SK-N-SH treated with all-trans-retinoic acid at 6 μM for 48 hours (cell line): ENCODE data around the gene KLHL18.

Experiments
- CREB5 ChIP-seq: fragments of 250-450 bp; sonication (Bioruptor Pico); IDR thresholded peaks from 2 replicates; pipeline ENCODE4 v1.5.1; 2020; ENCODE audit warnings: low read depth, mild to moderate bottlenecking, moderate library complexity
- GLIS3 ChIP-seq: fragments of 250-450 bp; sonication (Bioruptor Pico); IDR thresholded peaks from 2 replicates; pipeline ENCODE4 v1.5.0; 2020; ENCODE audit warnings: mild to moderate bottlenecking, moderate library complexity
- RARB ChIP-seq: fragments of 250-450 bp; sonication (Bioruptor Pico); IDR thresholded peaks from 2 replicates; pipeline ENCODE4 v1.8.0; 2021; ENCODE audit warnings: mild to moderate bottlenecking, moderate library complexity
- TCF4 ChIP-seq: fragments of 250-450 bp; sonication (Bioruptor Pico); IDR thresholded peaks from 2 replicates; pipeline ENCODE4 v1.8.0; 2021; ENCODE audit warnings: mild to moderate bottlenecking, moderate library complexity, borderline replicate concordance
- TOX ChIP-seq: fragments of 250-450 bp; sonication (Bioruptor Pico); IDR thresholded peaks from 2 replicates; pipeline ENCODE4 v1.8.0; 2021; ENCODE audit warnings: mild to moderate bottlenecking, moderate library complexity, borderline replicate concordance
- ZFP3 ChIP-seq: fragments of 250-450 bp; sonication (Bioruptor Pico); IDR thresholded peaks from 2 replicates; pipeline ENCODE4 v1.5.0; 2020; ENCODE audit warnings: mild to moderate bottlenecking, moderate library complexity
- ZFP30 ChIP-seq: fragments of 450-650 bp; formaldehyde crosslinking; IDR thresholded peaks from 2 replicates; pipeline ENCODE4 v1.5.0; 2022; ENCODE audit warnings: mild to moderate bottlenecking, moderate library complexity
- ZNF70 ChIP-seq: fragments of 450-650 bp; formaldehyde crosslinking; IDR thresholded peaks from 2 replicates; pipeline ENCODE4 v1.5.0; 2020; ENCODE audit warnings: mild to moderate bottlenecking, moderate library complexity
- TF ChIP-seq, protein P1 (sequence below): fragments of 250-450 bp; sonication (Bioruptor Pico); IDR thresholded peaks from 2 replicates; pipeline ENCODE4 v1.8.0; 2020; ENCODE audit warnings: mild to moderate bottlenecking, moderate library complexity, borderline replicate concordance
- TF ChIP-seq, protein P2 (sequence below): fragments of 250-450 bp; sonication (Bioruptor Pico); IDR thresholded peaks from 2 replicates; pipeline ENCODE4 v1.8.0; 2021; ENCODE audit warnings: low read depth, mild to moderate bottlenecking, moderate library complexity, borderline replicate concordance
- TF ChIP-seq, protein P3 (sequence below): fragments of 250-450 bp; sonication (Bioruptor Pico); IDR thresholded peaks from 2 replicates; pipeline ENCODE4 v1.5.0; 2020; ENCODE audit warnings: mild to moderate bottlenecking, moderate library complexity

- TF ChIP-seq, protein P1, sequence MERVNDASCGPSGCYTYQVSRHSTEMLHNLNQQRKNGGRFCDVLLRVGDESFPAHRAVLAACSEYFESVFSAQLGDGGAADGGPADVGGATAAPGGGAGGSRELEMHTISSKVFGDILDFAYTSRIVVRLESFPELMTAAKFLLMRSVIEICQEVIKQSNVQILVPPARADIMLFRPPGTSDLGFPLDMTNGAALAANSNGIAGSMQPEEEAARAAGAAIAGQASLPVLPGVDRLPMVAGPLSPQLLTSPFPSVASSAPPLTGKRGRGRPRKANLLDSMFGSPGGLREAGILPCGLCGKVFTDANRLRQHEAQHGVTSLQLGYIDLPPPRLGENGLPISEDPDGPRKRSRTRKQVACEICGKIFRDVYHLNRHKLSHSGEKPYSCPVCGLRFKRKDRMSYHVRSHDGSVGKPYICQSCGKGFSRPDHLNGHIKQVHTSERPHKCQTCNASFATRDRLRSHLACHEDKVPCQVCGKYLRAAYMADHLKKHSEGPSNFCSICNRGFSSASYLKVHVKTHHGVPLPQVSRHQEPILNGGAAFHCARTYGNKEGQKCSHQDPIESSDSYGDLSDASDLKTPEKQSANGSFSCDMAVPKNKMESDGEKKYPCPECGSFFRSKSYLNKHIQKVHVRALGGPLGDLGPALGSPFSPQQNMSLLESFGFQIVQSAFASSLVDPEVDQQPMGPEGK: no peak
- TF ChIP-seq ZFP3 (CRISPR knock-in tag): no peak
- no peak for TF ChIP-seq TOX (CRISPR knock-in tag)
- TF ChIP-seq, protein P2, sequence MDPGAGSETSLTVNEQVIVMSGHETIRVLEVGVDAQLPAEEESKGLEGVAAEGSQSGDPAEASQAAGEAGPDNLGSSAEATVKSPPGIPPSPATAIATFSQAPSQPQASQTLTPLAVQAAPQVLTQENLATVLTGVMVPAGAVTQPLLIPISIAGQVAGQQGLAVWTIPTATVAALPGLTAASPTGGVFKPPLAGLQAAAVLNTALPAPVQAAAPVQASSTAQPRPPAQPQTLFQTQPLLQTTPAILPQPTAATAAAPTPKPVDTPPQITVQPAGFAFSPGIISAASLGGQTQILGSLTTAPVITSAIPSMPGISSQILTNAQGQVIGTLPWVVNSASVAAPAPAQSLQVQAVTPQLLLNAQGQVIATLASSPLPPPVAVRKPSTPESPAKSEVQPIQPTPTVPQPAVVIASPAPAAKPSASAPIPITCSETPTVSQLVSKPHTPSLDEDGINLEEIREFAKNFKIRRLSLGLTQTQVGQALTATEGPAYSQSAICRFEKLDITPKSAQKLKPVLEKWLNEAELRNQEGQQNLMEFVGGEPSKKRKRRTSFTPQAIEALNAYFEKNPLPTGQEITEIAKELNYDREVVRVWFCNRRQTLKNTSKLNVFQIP (CRISPR knock-in tag): no peak
- no peak for TF ChIP-seq ZFP30 (CRISPR knock-in tag)
- TF ChIP-seq ZNF70: no peak
- TF ChIP-seq, protein P3, sequence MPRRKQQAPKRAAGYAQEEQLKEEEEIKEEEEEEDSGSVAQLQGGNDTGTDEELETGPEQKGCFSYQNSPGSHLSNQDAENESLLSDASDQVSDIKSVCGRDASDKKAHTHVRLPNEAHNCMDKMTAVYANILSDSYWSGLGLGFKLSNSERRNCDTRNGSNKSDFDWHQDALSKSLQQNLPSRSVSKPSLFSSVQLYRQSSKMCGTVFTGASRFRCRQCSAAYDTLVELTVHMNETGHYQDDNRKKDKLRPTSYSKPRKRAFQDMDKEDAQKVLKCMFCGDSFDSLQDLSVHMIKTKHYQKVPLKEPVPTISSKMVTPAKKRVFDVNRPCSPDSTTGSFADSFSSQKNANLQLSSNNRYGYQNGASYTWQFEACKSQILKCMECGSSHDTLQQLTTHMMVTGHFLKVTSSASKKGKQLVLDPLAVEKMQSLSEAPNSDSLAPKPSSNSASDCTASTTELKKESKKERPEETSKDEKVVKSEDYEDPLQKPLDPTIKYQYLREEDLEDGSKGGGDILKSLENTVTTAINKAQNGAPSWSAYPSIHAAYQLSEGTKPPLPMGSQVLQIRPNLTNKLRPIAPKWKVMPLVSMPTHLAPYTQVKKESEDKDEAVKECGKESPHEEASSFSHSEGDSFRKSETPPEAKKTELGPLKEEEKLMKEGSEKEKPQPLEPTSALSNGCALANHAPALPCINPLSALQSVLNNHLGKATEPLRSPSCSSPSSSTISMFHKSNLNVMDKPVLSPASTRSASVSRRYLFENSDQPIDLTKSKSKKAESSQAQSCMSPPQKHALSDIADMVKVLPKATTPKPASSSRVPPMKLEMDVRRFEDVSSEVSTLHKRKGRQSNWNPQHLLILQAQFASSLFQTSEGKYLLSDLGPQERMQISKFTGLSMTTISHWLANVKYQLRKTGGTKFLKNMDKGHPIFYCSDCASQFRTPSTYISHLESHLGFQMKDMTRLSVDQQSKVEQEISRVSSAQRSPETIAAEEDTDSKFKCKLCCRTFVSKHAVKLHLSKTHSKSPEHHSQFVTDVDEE (CRISPR knock-in tag): no peak
- no peak for TF ChIP-seq TCF4
- TF ChIP-seq RARB (CRISPR knock-in tag): no peak
- no peak for TF ChIP-seq CREB5 (CRISPR knock-in tag)
- no peak for TF ChIP-seq GLIS3
Observed at GRCh38 chr3:47324278-47324865, 41.6 kb downstream of the KLHL18 start.
